ENCODE measurements around the gene PEX1.
"Not testable (repeated sequence)": the region's sequence is repeated elsewhere in the genome, so short reads cannot be mapped to it uniquely, and the experiment has no call there.

- TF ChIP-seq CTCF (IDR thresholded peaks at IDR 0.05; ENCODE audit: poor library complexity, severe bottlenecking); REST (IDR thresholded peaks at IDR 0.05; ENCODE audit: borderline replicate concordance); MXI1 (conservative IDR thresholded peaks at IDR 0.05; ENCODE audit: poor library complexity, severe bottlenecking): not testable (repeated sequence)
These were observed 44.1 kb downstream of the PEX1 start for GRCh38 chr7:92484226-92484625.
